GM23338 (cell line): Measurements from ENCODE around the gene HCLS1. TPM values are rescaled to one million over a fixed set of nuclear protein-coding genes. Genes with fewer than 3 reads are reported as not detected.

ENCODE experiments used
- ATAC-seq: fragments of 200-7000 bp; cut with Tn5 transposase; 3 replicates; pipeline ENCODE4 v1.9.1; 2020
- DNase-seq: peaks from one replicate; pipeline ENCODE4 v3.0.0-alpha.2; 2015; ENCODE audit warnings: low spot score
- H2AFZ ChIP-seq: fragments of 200-600 bp; sonication (generic); 2 replicates; pipeline ENCODE4 v1.8.0; 2016; ENCODE audit warnings: antibody characterized with exemption, mild to moderate bottlenecking, moderate library complexity
- H3F3A ChIP-seq: fragments of 200-600 bp; sonication (generic); replicated peaks from 2 replicates; pipeline ENCODE4 v1.8.0; 2017; ENCODE audit warnings: antibody characterized with exemption, mixed run types, low read depth
- H3K27ac ChIP-seq: fragments of 200-600 bp; sonication (generic); 2 replicates; pipeline ENCODE4 v1.6.1; 2016; ENCODE audit warnings: low read depth
- H3K27me3 ChIP-seq: fragments of 200-600 bp; sonication (generic); 2 replicates; pipeline ENCODE4 v1.8.0; 2016; ENCODE audit warnings: mild to moderate bottlenecking, mixed run types, moderate library complexity; ENCODE audit not compliant: insufficient read depth
- H3K36me3 ChIP-seq: fragments of 200-600 bp; sonication (generic); 2 replicates; pipeline ENCODE4 v1.8.0; 2016; ENCODE audit warnings: mild to moderate bottlenecking; ENCODE audit not compliant: insufficient read depth
- H3K4me1 ChIP-seq: fragments of 200-600 bp; sonication (generic); 2 replicates; pipeline ENCODE4 v1.8.0; 2016; ENCODE audit warnings: mild to moderate bottlenecking, moderate library complexity; ENCODE audit not compliant: insufficient read depth
- H3K4me2 ChIP-seq: fragments of 200-600 bp; sonication (generic); 2 replicates; pipeline ENCODE4 v1.7.1; 2017; ENCODE audit warnings: mixed run types
- H3K4me3 ChIP-seq: fragments of 200-600 bp; sonication (generic); 2 replicates; pipeline ENCODE4 v1.6.1; 2016; ENCODE audit warnings: mixed run types
- H3K79me2 ChIP-seq: fragments of 200-600 bp; sonication (generic); replicated peaks from 2 replicates; pipeline ENCODE4 v1.8.0; 2017; ENCODE audit warnings: mild to moderate bottlenecking; ENCODE audit not compliant: insufficient read depth
- H3K9me2 ChIP-seq: fragments of 200-600 bp; sonication (generic); 2 replicates; pipeline ENCODE4 v1.8.0; 2017; ENCODE audit not compliant: insufficient read depth
- H4K20me1 ChIP-seq: fragments of 200-600 bp; sonication (generic); replicated peaks from 2 replicates; pipeline ENCODE4 v1.8.0; 2017; ENCODE audit warnings: mild to moderate bottlenecking; ENCODE audit not compliant: insufficient read depth
- H3K27ac Mint-ChIP-seq: 2 replicates; pipeline ENCODE4 v1.8.0; 2020; ENCODE audit warnings: inconsistent platforms, mild to moderate bottlenecking, moderate library complexity, mixed read lengths
- H3K27me3 Mint-ChIP-seq: 3 replicates; pipeline ENCODE4 v1.8.0; 2022; ENCODE audit warnings: low read depth, mild to moderate bottlenecking, moderate library complexity, mixed read lengths, inconsistent platforms; ENCODE audit not compliant: insufficient read depth, poor library complexity
- H3K36me3 Mint-ChIP-seq: 3 replicates; pipeline ENCODE4 v1.8.0; 2021; ENCODE audit warnings: low read depth, mild to moderate bottlenecking, inconsistent platforms, moderate library complexity, mixed read lengths
- H3K4me1 Mint-ChIP-seq: 3 replicates; pipeline ENCODE4 v1.8.0; 2020; ENCODE audit warnings: mild to moderate bottlenecking, inconsistent platforms, mixed read lengths
- H3K4me3 Mint-ChIP-seq: 3 replicates; pipeline ENCODE4 v1.8.0; 2021; ENCODE audit warnings: moderate library complexity, mild to moderate bottlenecking, inconsistent platforms, mixed read lengths
- H3K9me3 Mint-ChIP-seq: 3 replicates; pipeline ENCODE4 v1.8.0; 2020; ENCODE audit warnings: moderate library complexity, mild to moderate bottlenecking, inconsistent platforms, mixed read lengths
- CREB1 ChIP-seq: fragments of 250-450 bp; sonication (Bioruptor Pico); IDR thresholded peaks from 2 replicates; pipeline ENCODE4 v1.5.0; 2020; ENCODE audit warnings: low read depth, mild to moderate bottlenecking, moderate library complexity
- CTCF ChIP-seq, 2 experiments: fragments of 200-600 bp in 1 of 2; sonication (generic) in 1 of 2; conservative IDR thresholded peaks; 2 replicates each; pipeline versions ENCODE4 v1.5.1 to v1.6.1; 2016 to 2017; ENCODE audit warnings: antibody characterized with exemption in 2 of 2, low read depth in 2 of 2, mild to moderate bottlenecking in 2 of 2, moderate library complexity in 1 of 2
- ETS1 ChIP-seq: IDR thresholded peaks from 2 replicates; pipeline ENCODE4 v1.6.1; 2016; ENCODE audit warnings: antibody characterized with exemption
- EZH2 ChIP-seq: fragments of 200-600 bp; sonication (generic); IDR thresholded peaks from one replicate; pipeline ENCODE4 v1.8.0; 2017; ENCODE audit warnings: antibody characterized with exemption, mild to moderate bottlenecking, low read depth; ENCODE audit not compliant: unreplicated experiment
- EZH2phosphoT487 ChIP-seq: fragments of 200-600 bp; sonication (generic); IDR thresholded peaks from one replicate; pipeline ENCODE4 v1.8.1; 2018; ENCODE audit warnings: antibody characterized with exemption; ENCODE audit not compliant: unreplicated experiment
- JUNB ChIP-seq: IDR thresholded peaks from one replicate; pipeline ENCODE4 v1.6.1; 2016; ENCODE audit warnings: antibody characterized with exemption; ENCODE audit not compliant: unreplicated experiment
- NANOG ChIP-seq: IDR thresholded peaks from 2 replicates; pipeline ENCODE4 v1.6.1; 2016; ENCODE audit warnings: antibody characterized with exemption, borderline replicate concordance
- POLR2AphosphoS5 ChIP-seq: IDR thresholded peaks from 2 replicates; pipeline ENCODE4 v1.6.1; 2016; ENCODE audit warnings: antibody characterized with exemption, low read depth
- REST ChIP-seq: IDR thresholded peaks from one replicate; pipeline ENCODE4 v1.6.1; 2018; ENCODE audit warnings: antibody characterized with exemption; ENCODE audit not compliant: unreplicated experiment
- STAT1 ChIP-seq: IDR thresholded peaks from one replicate; pipeline ENCODE4 v1.6.1; 2016; ENCODE audit warnings: antibody characterized with exemption; ENCODE audit not compliant: unreplicated experiment
- ZNF114 ChIP-seq: fragments of 250-450 bp; sonication (Bioruptor Pico); IDR thresholded peaks from 2 replicates; pipeline ENCODE4 v1.5.0; 2020; ENCODE audit warnings: mild to moderate bottlenecking, moderate library complexity
- ZNF331 ChIP-seq: fragments of 250-450 bp; sonication (Bioruptor Pico); IDR thresholded peaks from 2 replicates; pipeline ENCODE4 v1.5.0; 2020; ENCODE audit warnings: low read depth, mild to moderate bottlenecking, moderate library complexity
- ZNF462 ChIP-seq: fragments of 250-450 bp; sonication (Bioruptor Pico); IDR thresholded peaks from 2 replicates; pipeline ENCODE4 v1.5.0; 2020; ENCODE audit warnings: mild to moderate bottlenecking, moderate library complexity
- polyA plus RNA-seq: library from polyadenylated mRNA; unstranded; fragments of >200 nt; fragmentation: Nextera tagmentation; extraction: Ambion mirVana; gene quantifications from 2 replicates; pipeline ENCODE4 v1.2.1, GENCODE V29; 2016
- total RNA-seq: library from RNA; depleted of rRNA; stranded (reverse); fragments of >200 nt; shearing (Covaris generic); gene quantifications from 2 replicates; pipeline ENCODE4 v1.2.3, GENCODE V29; 2014

HCLS1 gene
- total and polyA plus RNA-seq, 2 experiments from 2014 or later, result 0.66 to 1.1 TPM

GRCh38 chr3:121581691-121582090, 79.0 kb downstream of the HCLS1 start:
- Histone ChIP-seq H3K4me1 (no peaks in the 10 kb centered on the region; the same call in 1 of the 2 replicates), H3K9me2 (0 out of 2 replicates have a peak, but pooled peaks cover 4% of the 10 kb centered on the region), H3K27me3 (no peaks in the 10 kb centered on the region), H3K4me2 (no peak overlapping the region), H4K20me1 (no peaks in the 10 kb centered on the region), H2AFZ (no peak overlapping the region), H3K4me3 (no peak overlapping the region), H3F3A (no peaks in the 10 kb centered on the region), H3K79me2 (no peaks in the 10 kb centered on the region), H3K36me3 (no peaks in the 10 kb centered on the region), H3K27ac (no peak overlapping the region)
- Mint-ChIP-seq H3K4me3 (no peak overlapping the region), H3K9me3 (no peaks in the 10 kb centered on the region), H3K4me1 (peaks cover 5% of the 10 kb centered on the region; the same call in 1 of the 3 replicates), H3K27me3 (peaks cover 3% of the 10 kb centered on the region), H3K36me3 (no peaks in the 10 kb centered on the region; the same call in 2 of the 3 replicates), H3K27ac (no peak overlapping the region)
- DNase-seq (no peak), ATAC-seq (no peak)
- TF ChIP-seq ZNF462 (CRISPR knock-in tag) (no peak), NANOG (no peak), STAT1 (no peak), CTCF (conservative IDR thresholded peaks at IDR 0.05; ENCODE audit: low read depth in 2 of 2) (no peak), ZNF114 (CRISPR knock-in tag) (no peak), POLR2AphosphoS5 (no peak), ZNF331 (CRISPR knock-in tag) (no peak), REST (no peak), JUNB (no peak), EZH2 (no peak), CREB1 (CRISPR knock-in tag) (no peak), EZH2phosphoT487 (no peak), ETS1 (no peak)
